Omental fat pad (tissue), 4 donors: ENCODE data around the gene NSD1. TPM values are rescaled to one million over a fixed set of nuclear protein-coding genes. Genes with fewer than 3 reads are reported as not detected.

Experiments
- ATAC-seq: fragments of 150-250 bp; one replicate; pipeline ENCODE4 v1.9.1; 2016; ENCODE audit warnings: mild to moderate bottlenecking, moderate library complexity; ENCODE audit not compliant: low FRiP score
- DNase-seq: peaks from one replicate; pipeline ENCODE4 v3.0.0-alpha.2; 2019; ENCODE audit warnings: low spot score
- total RNA-seq, 4 donors: library from RNA; depleted of rRNA; stranded (reverse); fragments of >200 nt; gene quantifications; one replicate each; pipeline ENCODE4 v1.1.0, GENCODE V29; 2016
- TF ChIP-seq, protein P1 (sequence below), 3 donors: fragments of 450-650 bp; IDR thresholded peaks; one replicate each; pipeline ENCODE4 v1.5.1; 2016 to 2017; ENCODE audit warnings: antibody characterized with exemption in 3 of 3, mild to moderate bottlenecking in 3 of 3, moderate library complexity in 2 of 3

Gene NSD1
- total RNA-seq, 4 donors from 2014 or later, result 32.3 to 52.6 (median 36.1) TPM

- TF ChIP-seq, protein P1, sequence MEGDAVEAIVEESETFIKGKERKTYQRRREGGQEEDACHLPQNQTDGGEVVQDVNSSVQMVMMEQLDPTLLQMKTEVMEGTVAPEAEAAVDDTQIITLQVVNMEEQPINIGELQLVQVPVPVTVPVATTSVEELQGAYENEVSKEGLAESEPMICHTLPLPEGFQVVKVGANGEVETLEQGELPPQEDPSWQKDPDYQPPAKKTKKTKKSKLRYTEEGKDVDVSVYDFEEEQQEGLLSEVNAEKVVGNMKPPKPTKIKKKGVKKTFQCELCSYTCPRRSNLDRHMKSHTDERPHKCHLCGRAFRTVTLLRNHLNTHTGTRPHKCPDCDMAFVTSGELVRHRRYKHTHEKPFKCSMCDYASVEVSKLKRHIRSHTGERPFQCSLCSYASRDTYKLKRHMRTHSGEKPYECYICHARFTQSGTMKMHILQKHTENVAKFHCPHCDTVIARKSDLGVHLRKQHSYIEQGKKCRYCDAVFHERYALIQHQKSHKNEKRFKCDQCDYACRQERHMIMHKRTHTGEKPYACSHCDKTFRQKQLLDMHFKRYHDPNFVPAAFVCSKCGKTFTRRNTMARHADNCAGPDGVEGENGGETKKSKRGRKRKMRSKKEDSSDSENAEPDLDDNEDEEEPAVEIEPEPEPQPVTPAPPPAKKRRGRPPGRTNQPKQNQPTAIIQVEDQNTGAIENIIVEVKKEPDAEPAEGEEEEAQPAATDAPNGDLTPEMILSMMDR (IDR thresholded peaks at IDR 0.05), result no peak
- DNase-seq, result no peak
- ATAC-seq, result no peak
These were observed 2.0 kb upstream of the NSD1 start for GRCh38 chr5:177131352-177132135.

GRCh38 chr5:177132136-177133095 is 1.2 kb upstream of the NSD1 start:
- TF ChIP-seq, protein P1 (IDR thresholded peaks at IDR 0.05), result no peak
- no peak for DNase-seq
- peak; percentile 30 for ATAC-seq

DNA sequence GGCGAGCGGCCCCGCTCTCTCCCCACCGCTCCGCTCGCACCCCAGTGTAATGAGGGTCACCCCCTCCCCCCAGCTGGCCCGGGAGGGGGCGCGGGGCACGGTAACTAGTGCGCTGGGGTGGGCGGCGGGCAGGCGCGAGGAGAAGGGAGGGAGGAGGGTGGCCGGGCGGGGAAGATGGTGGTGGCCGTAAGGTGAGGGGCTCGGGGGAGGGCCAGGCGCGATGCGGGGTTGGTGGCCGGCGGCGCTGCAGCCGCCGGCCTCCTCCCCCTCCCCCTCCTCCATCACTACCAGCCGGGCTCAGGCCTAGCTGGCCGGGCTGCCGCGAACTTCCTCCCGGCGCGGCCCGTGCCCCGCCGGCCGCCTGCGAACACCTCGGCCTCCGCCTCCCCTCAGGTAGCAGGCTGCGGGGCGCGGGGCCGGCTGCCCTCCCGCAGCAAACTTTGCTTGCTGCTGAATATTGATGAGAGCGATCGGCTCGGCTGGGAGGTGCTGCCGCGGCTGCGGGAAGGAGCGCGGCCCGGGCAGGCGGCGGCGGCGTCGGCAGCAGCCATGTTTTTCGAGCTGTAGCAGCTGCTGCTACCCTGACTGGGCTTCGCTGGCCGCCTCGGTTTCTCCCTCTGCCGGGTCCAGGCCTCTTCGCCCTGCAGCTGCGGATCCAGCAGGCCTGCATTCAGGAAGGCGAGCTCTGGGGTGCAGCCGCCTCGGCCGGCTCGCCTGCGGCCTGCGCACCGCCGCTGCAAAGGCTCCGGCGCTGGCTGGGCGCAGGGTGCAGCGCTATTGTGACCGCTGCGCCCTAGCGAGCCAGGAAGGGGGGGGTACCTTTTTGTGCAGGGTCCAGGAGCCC is 502 bp downstream of the NSD1 start:
- TF ChIP-seq, protein P1 (IDR thresholded peaks at IDR 0.05), result no peak
- ATAC-seq (peak; percentile 29), DNase-seq (no peak)

DNA sequence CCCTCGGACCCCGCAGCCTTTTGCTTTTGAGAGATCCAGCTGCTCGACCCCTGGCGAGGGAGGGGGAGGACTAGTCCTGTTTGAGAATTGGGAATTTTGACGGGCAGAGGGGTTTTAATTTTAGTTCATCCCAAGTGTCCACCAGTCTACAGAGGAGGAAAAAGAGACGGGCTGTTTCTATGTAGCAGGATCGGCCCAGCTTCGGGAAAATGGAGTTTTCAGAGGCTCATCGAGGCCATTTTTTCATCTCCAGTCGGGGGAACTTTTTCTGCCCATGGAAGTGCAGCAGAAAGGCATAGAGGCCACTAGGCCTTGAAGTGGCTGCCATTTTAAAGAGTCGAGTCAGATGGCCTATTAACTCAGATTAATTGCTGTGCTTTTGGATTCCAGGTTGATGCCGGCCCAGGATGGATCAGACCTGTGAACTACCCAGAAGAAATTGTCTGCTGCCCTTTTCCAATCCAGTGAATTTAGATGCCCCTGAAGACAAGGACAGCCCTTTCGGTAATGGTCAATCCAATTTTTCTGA is 1.2 kb downstream of the NSD1 start:
- no peak for ATAC-seq
- no peak for DNase-seq
- TF ChIP-seq, protein P1 (IDR thresholded peaks at IDR 0.05), result no peak

DNA sequence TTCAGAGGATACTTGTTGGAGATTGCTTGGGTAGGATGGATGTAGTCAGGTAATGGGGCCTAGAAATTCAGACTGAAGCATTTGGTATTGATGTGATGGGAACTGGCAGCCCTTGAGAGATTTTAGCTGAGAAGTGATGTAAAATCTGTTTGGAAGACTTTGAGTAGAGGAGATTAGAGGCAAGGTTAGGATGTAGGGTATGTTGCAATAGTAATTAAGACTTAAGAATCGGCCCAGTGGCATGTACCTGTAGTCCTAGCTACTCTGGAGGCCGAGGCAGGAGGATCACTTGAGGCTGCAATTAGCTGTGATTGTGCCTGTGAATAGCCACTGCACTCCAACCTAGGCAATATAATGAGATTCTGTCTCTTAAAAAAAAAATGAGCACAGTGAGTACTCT is 6.7 kb downstream of the NSD1 start:
- DNase-seq, result no peak
- TF ChIP-seq, protein P1 (IDR thresholded peaks at IDR 0.05), result no peak
- ATAC-seq, result no peak

GRCh38 chr5:177141496-177141895 is 7.9 kb downstream of the NSD1 start:
- DNase-seq (no peak), ATAC-seq (no peak)
- TF ChIP-seq, protein P1 (IDR thresholded peaks at IDR 0.05), result no peak
